DMS53 treated with DMSO at 0.1 percent for 48 hours (cell line): Measurements from ENCODE around the gene SCFD2.
"Not testable (repeated sequence)": the region's sequence is repeated elsewhere in the genome, so short reads cannot be mapped to it uniquely, and the experiment has no call there.

Experiments
- DNase-seq: peaks from one replicate; lab custom pipeline; 2025; ENCODE audit not compliant: unreplicated experiment; lab: John Stamatoyannopoulos, UW

Gene SCFD2

DNA sequence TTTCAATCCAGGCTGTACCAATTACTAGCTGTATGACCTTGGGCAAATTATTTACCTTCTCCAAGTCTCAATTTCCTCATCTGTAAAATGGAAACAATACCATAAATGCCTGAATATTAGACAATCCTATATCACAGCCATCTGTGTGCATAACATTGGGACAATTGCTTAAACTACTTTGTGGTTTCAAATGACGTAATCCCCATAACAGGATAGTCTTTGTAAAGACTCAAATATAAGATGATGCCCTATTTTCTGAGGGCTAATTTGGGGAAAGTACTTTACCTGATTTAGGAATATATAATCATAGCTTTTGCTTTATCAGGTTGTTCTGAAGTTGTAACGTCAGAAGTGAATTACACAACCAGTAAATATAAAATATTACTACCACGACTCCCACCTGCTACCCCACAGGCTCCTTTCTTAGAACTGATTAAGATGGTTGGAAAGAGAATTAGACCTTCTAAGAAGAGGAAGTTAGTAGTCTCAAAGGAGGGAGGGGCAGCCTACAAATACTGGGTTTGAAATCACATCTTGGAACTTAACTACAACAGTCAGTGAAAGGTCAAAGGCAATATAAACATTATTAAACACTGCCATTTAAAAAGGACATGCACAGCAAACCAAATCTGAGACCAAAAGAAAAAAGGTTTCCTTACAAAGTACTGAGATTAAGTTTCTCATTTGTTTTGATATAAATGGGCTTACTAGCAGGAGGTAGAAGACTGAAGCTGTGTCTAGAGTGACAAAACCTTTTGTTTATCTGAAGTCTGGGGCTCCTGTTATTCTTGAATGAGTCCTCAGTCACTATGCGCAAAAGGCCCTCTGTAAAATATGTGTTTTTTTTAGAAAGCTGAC lies 215.0 kb downstream of the SCFD2 start:
- DNase-seq = no peak

DNA sequence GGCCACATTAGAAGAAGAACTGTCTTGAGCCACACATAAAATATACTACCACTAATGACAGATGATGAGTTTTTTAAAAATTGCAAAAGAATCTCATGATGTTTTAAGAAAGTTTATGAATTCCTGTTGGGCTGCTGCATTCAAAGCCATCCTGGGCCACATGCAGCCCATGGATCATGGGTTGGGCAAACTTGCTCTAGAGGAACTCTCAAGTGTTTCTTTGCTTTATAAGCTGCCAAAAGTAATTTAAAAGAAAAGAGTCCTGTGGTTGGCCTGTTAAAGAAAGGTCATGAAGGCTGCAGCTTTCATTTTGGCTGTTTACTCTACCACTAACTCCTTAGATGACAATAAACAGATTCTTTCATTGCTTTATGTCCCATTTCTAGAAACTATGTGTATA lies 218.2 kb downstream of the SCFD2 start:
- DNase-seq = no peak

DNA sequence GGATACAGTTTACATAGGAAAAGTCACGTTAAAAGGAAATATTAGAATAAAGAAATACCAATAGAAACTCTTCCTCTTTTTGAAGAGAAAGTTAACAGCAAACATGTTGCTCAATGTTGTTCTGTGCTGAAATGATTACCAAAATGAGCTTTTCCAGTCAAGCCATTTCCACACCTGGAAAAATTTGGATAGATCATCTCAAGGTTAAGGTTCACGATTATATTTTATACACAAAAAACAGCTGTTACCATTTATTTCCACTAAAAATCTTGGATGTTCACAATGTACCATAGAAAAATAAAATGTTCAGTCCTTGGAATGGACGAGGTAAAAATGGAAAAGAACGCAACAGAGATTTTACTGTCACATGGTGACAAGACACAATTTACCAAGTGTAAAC lies 218.7 kb downstream of the SCFD2 start:
- DNase-seq = no peak

DNA sequence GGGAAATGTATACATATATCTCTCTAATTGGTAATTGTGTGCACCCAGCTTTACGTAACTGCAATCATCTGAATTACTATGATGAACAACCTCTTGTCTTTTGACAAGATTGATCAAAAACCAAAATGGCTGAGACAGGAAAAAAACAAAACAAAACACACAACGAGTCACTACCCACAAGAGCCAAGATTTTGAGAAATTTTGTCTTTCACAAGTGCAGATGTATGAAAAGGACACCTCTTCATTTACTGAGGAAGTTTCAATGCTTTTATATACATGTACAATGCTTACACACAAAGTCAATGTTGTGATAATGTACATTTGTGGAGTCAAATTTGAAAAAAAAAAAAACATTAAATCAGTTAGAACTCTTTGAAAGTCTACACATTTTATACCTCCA lies 224.6 kb downstream of the SCFD2 start:
- no peak for DNase-seq

DNA sequence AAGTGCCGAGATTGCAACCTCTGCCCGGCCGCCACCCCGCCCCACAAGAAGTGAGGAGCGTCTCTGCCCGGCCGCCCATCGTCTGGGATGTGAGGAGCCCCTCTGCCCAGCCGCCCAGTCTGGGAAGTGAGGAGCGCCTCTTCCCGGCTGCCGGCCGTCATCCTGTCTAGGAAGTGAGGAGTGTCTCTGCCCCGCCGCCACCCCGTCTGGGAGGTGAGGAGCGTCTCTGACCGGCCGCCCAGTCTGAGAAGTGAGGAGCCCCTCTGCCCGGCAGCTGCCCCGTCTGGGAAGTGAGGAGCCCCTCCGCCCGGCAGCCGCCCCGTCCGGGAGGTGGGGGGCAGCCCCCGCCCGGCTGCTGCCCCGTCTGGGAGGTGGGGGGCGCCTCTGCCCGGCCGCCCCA lies 226.6 kb downstream of the SCFD2 start:
- not testable (repeated sequence) for DNase-seq

DNA sequence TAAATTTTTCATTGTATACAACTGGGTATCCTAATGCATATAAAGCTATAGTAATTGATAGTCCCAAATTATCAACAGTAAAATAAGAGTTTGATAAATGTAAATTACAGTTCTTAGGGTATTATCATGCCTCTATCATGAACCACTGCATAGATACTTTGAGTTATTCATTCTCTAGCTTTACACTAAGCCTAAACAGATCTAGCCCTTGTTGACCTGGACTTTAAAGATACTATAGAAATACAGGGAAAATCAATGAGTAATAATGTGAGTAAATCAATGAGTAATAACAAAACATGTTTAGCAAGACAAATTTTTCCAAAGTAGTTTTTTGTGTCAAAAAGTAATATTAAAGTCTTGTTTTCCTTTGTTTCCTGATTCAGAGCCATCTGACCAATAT lies 228.4 kb downstream of the SCFD2 start:
- no peak for DNase-seq

DNA sequence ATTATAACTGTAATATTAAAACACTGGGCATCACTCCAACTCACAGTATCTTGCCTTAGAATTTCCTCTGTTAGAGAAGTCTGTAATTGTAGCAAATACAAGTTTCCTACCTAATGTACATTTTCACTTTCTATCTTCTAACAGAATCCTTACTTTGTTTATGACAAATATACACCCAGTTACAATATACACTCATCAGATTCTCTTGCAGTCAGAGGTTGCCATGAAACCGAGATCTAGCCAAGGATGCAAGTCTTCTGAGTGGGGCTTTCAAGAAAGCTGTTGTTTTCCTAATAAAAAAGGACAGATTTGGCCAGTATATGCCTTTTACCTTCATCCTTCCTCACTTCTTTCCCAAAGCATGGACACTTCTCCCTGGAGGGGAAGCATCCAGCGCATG lies 228.9 kb downstream of the SCFD2 start:
- no peak for DNase-seq

DNA sequence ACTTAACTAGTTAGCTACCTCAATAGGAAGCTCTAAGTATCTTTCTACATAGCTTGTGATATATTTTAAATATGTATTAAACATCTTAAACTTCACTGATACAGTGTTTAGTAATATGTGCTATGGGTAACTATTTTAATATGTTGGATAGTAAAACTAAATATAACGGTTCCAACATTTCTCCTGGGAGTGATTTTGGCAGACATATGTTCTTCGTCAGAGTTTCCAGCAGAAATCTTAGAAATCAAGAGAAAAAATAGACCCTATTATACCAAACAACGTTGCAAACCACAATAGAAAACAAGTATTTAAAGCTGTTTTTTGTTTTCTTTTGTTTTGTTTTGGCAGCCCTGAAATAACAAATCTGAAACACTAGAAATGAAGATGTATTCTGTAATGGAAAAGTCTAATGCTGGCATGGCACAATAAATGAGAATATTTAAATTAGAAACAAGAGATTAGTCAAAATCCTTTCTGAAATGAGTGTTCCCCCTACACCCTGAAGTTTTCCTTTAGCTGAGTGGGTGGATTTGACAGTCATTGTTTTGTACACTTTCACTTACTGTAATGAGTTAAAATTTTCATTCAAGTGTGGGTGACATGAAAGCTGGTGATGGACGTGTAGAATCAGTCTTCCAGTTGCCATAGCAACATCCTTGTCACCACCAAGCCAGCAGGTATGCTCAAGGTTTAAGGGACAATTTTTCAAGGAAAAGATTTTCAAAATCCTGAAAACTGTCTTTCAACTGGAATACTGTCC lies 233.5 kb downstream of the SCFD2 start:
- DNase-seq = no peak

DNA sequence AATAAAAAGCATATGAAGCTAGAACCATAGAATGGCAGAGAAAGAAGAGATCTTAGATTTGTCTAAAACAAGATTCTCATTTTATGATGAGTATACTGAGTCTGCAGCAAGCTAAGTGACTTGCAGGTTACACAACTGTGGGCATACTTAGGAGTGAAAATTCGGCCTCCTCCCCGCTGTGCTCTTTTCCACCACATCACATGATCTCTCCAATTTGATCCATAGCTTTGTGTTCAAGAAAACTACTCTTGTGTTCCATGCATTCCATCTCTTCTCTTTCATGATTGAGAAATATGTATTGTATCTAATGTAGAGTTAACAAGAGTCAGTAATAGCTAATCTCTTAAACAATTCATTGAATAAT lies 234.3 kb downstream of the SCFD2 start:
- DNase-seq = no peak

DNA sequence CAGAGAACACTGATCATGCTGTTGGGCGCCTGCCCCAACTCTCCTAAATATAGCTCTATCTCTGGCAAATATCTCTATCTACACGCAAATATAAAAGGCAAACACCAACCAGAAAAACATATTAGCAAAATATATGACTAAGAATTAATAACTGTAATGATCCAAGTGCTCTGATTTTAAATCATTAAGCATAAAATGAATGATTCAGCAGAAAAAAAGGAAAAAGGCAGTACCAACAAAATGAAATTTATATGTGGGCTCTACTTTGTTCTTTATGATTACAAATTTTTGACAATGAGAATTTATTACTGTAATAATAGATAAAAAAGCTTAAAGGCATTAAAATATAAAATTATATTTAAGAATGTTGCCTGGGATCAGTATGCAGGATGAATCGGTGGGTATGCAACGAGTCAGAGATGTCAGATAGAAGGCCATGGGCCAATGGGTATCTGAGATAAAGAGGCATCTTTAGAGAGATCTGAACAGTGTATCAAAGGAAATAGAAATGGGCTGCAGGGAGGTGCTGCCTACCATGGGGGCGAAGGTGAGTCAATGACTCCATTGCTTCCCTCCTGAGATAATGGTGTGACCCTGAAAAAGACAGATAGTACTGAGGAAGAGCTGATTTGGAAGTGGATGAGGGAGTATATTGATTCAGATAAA lies 234.8 kb downstream of the SCFD2 start:
- no peak for DNase-seq

DNA sequence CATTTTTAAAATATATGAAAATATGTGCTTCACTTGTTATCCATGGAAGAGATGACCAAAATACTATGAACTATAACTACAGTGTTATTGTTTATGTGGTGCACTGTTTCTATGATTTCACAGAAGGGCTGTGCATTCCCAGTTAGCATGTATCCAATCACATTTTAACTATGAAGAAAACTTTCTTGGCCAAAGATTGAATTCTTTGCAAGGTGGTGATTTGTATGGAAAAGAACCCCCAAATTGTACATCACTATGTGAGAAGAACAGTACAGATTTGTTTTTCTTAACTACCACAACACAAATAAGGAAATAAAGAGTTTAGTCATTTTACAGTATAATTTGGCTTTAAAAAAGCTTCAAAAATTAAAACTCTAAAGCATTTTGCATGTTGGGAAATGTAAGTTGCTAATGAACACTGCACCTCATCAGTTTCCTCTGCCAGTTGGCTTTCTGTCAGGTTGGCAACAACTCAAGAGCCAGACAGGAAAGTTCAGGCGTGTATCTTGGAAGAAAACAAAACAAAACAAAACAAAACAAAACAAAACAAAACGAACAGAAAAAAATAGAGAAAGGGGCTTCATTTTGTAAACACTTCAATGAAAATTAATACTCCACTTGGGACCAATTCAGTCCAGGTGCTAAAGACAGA lies 237.0 kb downstream of the SCFD2 start:
- no peak for DNase-seq

DNA sequence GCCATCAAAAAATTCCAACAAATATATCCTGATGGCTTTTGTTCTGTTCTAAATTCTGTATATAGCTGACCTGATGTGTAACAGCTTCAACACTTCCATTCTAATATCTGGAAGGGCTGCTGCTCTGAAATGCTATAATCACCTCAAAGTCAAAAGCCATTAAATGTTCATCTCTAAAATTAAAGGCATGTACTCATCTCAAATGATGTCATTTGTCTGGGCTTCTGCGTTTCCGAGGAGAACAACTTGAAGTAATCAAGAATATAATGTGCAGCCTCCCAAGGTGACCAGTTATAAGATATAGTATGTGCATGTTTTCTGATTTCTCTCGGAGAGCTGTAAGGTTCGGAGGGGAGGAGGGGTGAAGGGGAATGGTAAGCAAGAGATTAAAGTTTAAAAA lies 237.6 kb downstream of the SCFD2 start:
- no peak for DNase-seq

DNA sequence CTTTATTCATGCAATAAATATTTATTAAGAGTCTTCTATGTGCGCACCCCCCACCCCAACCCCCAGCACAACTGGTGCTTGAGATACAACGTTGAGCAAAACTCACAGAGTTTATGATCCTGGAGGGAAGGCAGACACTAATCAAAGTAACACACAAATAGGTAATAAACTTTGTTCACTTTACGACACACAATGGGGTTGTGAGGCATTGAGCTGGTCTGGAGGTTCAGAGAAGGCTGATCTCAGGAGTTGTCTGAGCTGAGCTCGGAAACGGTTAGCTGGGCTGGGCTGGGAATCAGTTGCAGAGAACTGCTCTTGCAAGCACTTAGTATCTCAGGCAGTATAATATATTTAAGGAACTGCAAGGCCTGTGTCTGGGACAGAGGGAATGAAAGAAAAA lies 238.5 kb downstream of the SCFD2 start:
- DNase-seq = no peak

DNA sequence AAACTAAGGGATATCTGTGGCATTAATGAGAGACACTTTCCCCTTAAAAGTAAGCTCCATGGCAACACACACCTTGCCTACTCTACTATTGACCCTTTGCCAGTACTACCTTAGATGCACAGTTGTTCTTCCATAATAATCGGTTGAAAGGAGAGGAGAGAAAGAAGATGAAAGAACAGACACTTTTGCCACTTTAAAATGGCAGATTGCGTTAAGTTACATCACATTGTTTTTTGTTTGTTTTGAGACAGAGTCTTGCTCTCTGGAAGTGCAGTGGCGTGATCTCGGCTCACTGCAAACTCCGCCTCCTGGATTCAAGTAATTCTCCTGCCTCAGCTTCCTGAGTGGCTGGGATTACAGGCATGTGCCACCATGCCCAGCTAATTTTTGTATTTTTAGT lies 239.8 kb downstream of the SCFD2 start:
- DNase-seq = no peak

DNA sequence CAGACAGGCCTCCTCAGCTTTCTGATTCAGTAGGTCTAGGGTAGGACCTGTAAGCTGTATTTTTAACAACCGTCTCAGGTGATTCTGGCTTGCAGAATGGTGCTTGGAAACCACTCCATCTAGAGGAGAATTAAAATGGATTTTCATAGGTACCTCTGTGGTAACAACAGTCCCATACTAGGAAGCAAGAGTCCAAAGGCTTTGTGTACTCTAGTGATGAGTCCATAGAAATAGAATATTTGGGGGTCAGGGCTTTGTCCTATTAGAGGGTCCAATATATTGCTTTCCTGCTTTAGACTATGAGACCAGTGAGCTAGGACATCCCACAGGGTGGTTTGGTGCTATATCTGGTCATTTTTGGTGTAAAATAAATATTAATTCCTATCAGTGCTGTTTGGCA lies 242.0 kb downstream of the SCFD2 start:
- DNase-seq = no peak

DNA sequence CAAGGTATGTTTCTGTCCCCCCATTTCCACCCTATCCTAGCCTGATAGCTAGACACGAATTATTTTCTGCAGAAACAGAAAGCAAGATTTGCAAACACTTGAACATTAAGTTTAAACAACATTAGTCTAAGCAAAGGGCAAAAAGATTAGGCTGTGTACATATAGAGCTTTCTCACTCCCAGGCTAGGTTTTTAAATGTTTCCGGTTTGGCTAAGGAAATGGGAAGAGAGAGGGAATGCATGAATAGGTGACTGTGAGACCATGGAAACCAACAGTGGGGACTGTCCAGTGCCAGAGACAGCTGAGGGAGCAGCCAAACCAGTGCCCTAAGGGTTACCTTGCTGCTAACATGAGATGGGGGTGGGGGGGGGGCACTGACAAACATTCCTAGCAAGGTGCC lies 242.7 kb downstream of the SCFD2 start:
- no peak for DNase-seq

DNA sequence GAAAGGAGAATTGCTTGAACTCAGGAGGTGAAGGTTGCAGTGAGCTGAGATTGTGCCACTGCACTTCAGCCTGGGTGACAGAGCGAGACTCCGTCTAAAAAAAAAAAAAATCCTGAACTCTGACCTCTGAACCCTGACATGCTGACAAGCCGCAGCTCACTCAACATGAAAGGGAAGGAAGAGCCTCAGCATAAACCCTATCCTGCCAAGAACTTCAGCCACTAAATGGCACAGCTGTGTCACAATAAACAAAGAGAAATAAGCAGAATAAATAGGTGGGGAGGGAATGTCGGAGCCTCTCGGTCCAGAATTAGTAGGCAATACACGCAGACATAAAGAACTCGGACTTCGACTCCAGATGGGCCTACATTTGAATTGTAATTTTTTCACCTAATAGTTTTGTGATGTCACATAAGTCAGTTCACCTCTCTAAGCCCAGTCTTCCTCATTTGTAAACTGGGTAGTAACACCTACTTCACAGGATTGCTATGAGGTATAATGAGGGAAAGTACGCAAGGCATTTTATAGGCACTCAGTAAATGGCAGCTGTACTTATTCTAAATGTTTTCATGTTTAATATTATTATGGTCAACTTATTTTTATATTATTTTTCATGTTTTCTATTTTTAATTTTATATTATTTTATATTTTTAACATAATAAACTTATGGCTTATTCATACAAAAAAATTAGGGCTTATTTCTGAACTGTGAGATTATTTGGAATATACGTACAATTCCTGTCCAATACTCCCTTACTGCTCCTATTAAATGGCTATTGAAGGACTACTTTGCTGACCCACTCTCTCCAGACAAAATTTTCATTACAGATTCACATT lies 243.4 kb downstream of the SCFD2 start:
- DNase-seq = no peak

DNA sequence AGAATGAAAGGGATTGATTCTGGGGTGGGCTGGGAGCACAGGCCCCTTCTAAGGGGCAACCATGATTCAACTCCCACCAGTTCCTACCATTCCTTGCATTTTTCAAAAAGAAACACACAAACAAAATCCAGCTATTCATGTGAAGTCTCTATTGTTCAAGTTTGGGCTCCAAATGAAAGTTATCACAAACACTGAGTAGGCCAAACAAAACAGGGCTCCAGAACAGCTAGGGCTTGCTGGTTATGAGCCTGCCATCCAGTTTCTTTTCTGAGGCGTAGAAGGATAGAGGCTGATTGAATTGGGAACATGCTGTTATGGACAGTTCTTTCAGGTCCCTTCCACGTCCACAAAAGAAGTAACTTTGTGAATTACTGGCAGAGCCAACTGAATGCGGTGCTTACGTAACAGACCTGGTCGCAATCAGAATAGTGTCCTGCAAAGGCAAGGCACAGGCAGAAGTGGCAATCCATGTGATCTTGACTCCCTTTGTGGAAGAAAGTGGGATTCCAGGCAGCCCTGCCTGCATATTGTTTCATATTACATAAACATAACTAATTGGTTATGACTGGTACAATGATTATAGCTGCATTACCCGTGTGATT lies 244.5 kb downstream of the SCFD2 start:
- DNase-seq = no peak

DNA sequence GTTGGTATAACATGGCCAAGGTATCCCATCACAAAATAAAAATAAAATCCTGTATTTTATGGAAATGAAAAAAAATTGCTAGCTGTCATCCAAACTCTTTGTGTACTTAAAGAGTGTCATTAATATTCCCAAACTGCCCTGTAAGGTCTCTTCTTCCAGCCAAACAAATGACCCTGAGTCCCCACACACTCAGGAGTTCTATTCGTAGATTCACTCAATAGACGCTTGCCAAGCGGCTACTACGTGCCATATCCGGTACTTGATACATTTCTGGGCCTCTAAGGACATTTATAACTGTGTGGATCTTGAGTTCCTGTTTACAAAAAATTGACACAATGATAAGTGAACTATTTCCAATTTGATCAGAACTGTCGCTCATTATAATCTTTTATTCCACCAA lies 245.1 kb downstream of the SCFD2 start:
- no peak for DNase-seq

DNA sequence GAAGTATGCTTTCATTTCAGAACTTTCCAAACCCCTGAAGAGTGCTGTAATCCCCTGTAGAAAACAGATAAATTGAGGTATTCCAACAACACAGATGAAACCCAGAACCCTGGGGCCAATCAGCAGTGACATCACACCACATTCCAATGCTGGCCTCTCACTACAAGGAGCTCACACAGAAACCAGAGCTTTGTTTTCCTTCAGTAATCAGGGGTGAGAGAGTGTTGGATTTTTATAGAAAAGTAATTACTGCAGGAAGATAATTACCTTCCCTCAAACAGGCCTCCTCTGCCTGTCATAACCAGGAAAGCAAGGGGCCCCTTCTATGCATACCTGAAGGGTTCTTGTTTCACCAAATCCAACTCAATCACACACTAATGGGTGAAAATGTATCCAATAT lies 246.2 kb downstream of the SCFD2 start:
- no peak for DNase-seq
